ENCODE measurements around the gene PPY.
A peak's percentile ranks its signal among the peaks of the same experiment; 100 is the strongest.

PPY gene

GRCh38 chr17:43907425-43907981 is 34.8 kb downstream of the PPY start, which contains the start of gene MPP2:
Gene MPP2 (minus strand): TSS chr17:43907536. CDS start chr17:43904460, 3,076 bp downstream.
- TF ChIP-seq, protein P1, sequence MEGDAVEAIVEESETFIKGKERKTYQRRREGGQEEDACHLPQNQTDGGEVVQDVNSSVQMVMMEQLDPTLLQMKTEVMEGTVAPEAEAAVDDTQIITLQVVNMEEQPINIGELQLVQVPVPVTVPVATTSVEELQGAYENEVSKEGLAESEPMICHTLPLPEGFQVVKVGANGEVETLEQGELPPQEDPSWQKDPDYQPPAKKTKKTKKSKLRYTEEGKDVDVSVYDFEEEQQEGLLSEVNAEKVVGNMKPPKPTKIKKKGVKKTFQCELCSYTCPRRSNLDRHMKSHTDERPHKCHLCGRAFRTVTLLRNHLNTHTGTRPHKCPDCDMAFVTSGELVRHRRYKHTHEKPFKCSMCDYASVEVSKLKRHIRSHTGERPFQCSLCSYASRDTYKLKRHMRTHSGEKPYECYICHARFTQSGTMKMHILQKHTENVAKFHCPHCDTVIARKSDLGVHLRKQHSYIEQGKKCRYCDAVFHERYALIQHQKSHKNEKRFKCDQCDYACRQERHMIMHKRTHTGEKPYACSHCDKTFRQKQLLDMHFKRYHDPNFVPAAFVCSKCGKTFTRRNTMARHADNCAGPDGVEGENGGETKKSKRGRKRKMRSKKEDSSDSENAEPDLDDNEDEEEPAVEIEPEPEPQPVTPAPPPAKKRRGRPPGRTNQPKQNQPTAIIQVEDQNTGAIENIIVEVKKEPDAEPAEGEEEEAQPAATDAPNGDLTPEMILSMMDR (IDR thresholded peaks at IDR 0.05; ENCODE audit: low read depth, low read length) = no peak
- peak; percentile 86 for DNase-seq
- Histone ChIP-seq H3K4me1 (peaks cover 7% of the 10 kb centered on the region), H3K9me3 (no peaks in the 10 kb centered on the region), H3K4me3 (ENCODE audit: low read depth, low read length) (peak within 1 kb of the TSS; percentile 69), H3K36me3 (no peaks in the 10 kb centered on the region), H3K27me3 (peaks cover 12% of the 10 kb centered on the region)

- Histone ChIP-seq H3K4me3 (ENCODE audit: low read depth, low read length) (peak overlapping the region; percentile 69), H3K9me3 (no peaks in the 10 kb centered on the region), H3K27me3 (peaks cover 12% of the 10 kb centered on the region), H3K36me3 (no peaks in the 10 kb centered on the region), H3K4me1 (peaks cover 7% of the 10 kb centered on the region)
- no peak for DNase-seq
- TF ChIP-seq, protein P1 (IDR thresholded peaks at IDR 0.05; ENCODE audit: low read depth, low read length) = no peak
Observed at GRCh38 chr17:43906951-43907424, 35.3 kb downstream of the PPY start.

DNA sequence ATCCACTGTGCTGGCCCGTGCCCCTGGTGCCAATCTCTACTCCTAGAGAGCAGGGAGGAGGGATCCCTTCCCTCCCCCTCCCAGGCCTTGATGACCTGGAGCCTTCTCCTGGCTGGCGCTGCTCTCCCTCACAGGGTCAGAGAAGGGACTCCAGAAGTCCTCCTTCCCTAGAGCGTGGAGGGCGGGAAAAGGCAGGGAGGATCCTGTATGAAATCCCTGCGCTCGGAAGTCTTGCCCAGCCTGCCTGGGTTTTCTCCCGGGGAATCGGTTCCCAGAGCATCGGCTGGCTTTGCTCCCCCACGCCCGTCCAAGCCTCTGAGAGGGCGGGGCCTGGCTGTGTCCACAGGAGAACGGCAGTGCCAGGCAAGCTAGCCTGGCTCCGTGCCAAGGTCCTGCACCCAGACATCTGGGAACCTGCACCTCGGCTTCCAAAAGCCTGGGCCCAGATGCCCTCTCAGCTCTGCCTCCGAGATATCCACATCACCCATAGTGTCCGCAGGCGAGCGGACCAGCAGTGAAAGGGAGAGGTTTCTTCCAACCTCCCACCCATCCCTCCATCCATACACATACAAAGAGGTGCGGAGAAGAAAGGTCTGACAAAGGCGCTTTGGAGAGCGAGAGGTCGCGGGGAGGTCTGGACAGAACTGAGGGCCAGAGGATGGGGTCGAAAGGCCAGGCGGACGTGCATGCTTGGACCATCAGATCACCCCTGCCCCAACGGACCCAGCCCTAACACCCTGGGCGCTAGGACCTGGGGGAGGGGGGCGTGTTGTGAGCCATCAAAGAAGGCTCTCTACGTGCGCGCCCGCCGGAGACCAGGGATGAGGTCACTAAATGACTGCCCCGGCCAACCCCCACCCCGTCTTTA is 36.1 kb downstream of the PPY start:
- peaks cover 12% of the 10 kb centered on the region for H3K27me3 ChIP-seq

DNA sequence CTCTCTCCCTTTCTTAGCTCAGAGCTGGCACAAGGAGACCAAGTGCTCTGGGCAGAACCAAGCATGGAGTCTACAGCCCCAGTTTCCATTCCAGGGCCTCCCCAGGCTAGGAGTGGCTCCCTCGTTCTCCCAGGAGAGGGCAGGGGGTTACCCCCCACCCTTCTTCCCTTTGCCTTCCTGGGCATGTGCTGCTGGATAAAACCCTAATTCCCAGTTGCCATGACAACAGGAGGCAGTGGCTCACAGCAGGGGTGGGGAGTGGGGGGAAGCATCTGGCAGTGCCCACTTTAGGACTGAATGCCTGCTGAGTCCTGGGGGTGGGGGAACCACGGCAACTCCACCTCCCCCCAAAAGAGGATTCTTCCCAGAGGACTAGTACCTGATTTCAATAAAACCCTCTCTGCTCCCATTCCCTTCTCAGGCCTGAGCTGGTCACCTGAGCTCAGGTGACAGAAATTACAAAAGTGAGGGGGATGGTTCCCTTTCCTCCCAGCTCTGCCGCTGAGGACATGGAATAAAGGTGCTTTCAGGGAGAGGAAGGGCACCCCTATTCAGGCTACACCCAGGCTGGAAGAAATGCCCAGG is 36.8 kb downstream of the PPY start:
- no peaks in the 10 kb centered on the region for H3K36me3 ChIP-seq
- peaks cover 12% of the 10 kb centered on the region for H3K27me3 ChIP-seq
- DNase-seq = no peak
- peaks cover 14% of the 10 kb centered on the region for H3K4me1 ChIP-seq
- TF ChIP-seq, protein P1 (IDR thresholded peaks at IDR 0.05; ENCODE audit: low read depth, low read length) = no peak
- peak overlapping the region; percentile 69 for H3K4me3 ChIP-seq (ENCODE audit: low read depth, low read length)
- no peaks in the 10 kb centered on the region for H3K9me3 ChIP-seq

More for the DNA sequence above, 36.1 kb downstream of the PPY start:
- peaks cover 9% of the 10 kb centered on the region for H3K4me1 ChIP-seq
- TF ChIP-seq, protein P1 (IDR thresholded peaks at IDR 0.05; ENCODE audit: low read depth, low read length) = no peak
- H3K4me3 ChIP-seq (ENCODE audit: low read depth, low read length) = peak overlapping the region; percentile 69
- peak; percentile 79 for DNase-seq
- H3K36me3 ChIP-seq = no peaks in the 10 kb centered on the region
- no peaks in the 10 kb centered on the region for H3K9me3 ChIP-seq

DNA sequence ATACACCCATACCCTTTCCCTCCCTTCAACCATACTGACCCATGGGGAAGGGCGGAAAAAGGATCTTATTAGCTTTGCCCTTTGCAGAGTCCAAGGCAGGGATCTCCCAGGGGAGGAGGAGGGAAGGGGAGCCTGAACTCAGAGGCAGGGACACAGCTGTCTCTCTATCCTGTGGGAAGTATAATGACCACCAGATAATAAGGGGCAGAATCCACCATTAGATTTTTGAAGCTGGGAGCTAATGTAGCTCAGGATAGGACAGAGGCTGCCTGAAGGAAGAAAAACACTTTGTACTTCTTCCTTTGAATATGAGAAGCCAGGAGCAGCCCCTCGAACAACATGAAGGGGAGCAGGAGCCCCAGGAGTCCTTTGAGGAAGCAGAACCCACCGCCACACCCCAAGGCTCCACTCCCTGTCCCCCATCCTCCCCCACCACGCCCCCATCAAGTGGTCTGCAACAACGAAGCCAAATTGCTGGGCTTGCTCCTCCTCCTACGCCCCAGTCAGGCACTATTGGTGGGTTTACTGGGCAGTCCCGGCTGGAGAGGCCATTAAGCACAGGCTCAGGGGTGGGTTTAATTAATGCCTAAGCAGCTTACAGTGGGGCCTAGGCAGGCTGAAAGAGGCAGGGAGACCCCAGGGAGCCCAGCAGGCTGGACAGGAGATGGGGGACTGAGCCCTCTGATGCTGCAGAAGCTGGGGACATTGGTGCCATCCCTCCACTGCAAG is 40.3 kb downstream of the PPY start:
- Histone ChIP-seq H3K9me3 (no peaks in the 10 kb centered on the region), H3K4me3 (ENCODE audit: low read depth, low read length) (no peak overlapping the region), H3K27me3 (peaks cover 7% of the 10 kb centered on the region; the same call in 1 of the 2 replicates), H3K4me1 (peaks cover 14% of the 10 kb centered on the region), H3K36me3 (no peaks in the 10 kb centered on the region)
- TF ChIP-seq, protein P1 (IDR thresholded peaks at IDR 0.05; ENCODE audit: low read depth, low read length) = no peak
- no peak for DNase-seq

Measured in BE2C (cell line).